ENCODE results near the gene PTH1R.

The PTH1R gene

GRCh38 chr3:46946856-46947545 lies 69.5 kb downstream of the PTH1R start:
- intact Hi-C loops (cut with DNase I), result no loop called here
- no peak for DNase-seq

- intact Hi-C loops (cut with DNase I), result no loop called here
- no peak for DNase-seq
Measured at GRCh38 chr3:46947546-46947901, 70.0 kb downstream of the PTH1R start.

- no peak for DNase-seq
- intact Hi-C loops (cut with DNase I), result no loop called here
Measured at GRCh38 chr3:46947981-46948791, 70.7 kb downstream of the PTH1R start.

GRCh38 chr3:46948830-46949671 lies 71.5 kb downstream of the PTH1R start:
- DNase-seq, result no peak
- intact Hi-C loops (cut with DNase I), result no loop called here

GRCh38 chr3:46950177-46950576 lies 72.7 kb downstream of the PTH1R start:
- no peak for DNase-seq
- intact Hi-C loops (cut with DNase I), result no loop called here

GRCh38 chr3:46950650-46951241 lies 73.2 kb downstream of the PTH1R start:
- intact Hi-C loops (cut with DNase I), result no loop called here
- DNase-seq, result no peak

GRCh38 chr3:46952813-46953212 lies 75.3 kb downstream of the PTH1R start:
- no peak for DNase-seq
- intact Hi-C loops (cut with DNase I), result no loop called here

Measured in head of caudate nucleus (tissue), 42 donors.